Ishikawa (cell line): ENCODE data around the gene INO80E.

ENCODE experiments used
- CEBPB ChIP-seq: IDR thresholded peaks from 2 replicates; pipeline ENCODE4 v1.6.1; 2012
- CREB1 ChIP-seq: IDR thresholded peaks from 2 replicates; pipeline ENCODE4 v1.6.1; 2012; ENCODE audit warnings: low read depth
- EGR1 ChIP-seq: IDR thresholded peaks from 2 replicates; pipeline ENCODE4 v1.6.1; 2012
- EP300 ChIP-seq: IDR thresholded peaks from 2 replicates; pipeline ENCODE4 v1.6.1; 2012; ENCODE audit warnings: borderline replicate concordance
- FOXM1 ChIP-seq: IDR thresholded peaks from 2 replicates; pipeline ENCODE4 v1.6.1; 2012; ENCODE audit warnings: low read depth, borderline replicate concordance
- NFIC ChIP-seq: IDR thresholded peaks from 2 replicates; pipeline ENCODE4 v1.6.1; 2012
- RAD21 ChIP-seq: IDR thresholded peaks from 2 replicates; pipeline ENCODE4 v1.6.1; 2012; ENCODE audit warnings: low read depth
- TAF1 ChIP-seq: IDR thresholded peaks from 2 replicates; pipeline ENCODE4 v1.6.1; 2012; ENCODE audit warnings: low read depth, mild to moderate bottlenecking
- TCF12 ChIP-seq: IDR thresholded peaks from 2 replicates; pipeline ENCODE4 v1.6.1; 2012; ENCODE audit warnings: low read depth
- TEAD4 ChIP-seq: IDR thresholded peaks from 2 replicates; pipeline ENCODE4 v1.6.1; 2012
- YY1 ChIP-seq: IDR thresholded peaks from 2 replicates; pipeline ENCODE4 v1.6.1; 2012; ENCODE audit warnings: low read depth
- ZBTB7A ChIP-seq: IDR thresholded peaks from 2 replicates; pipeline ENCODE4 v1.6.1; 2012; ENCODE audit warnings: low read depth
- TF ChIP-seq, protein P1 (sequence below): IDR thresholded peaks from 2 replicates; pipeline ENCODE4 v1.6.1; 2012
- TF ChIP-seq, protein P2 (sequence below): IDR thresholded peaks from 2 replicates; pipeline ENCODE4 v1.6.1; 2012
- TF ChIP-seq, protein P3 (sequence below): IDR thresholded peaks from 2 replicates; pipeline ENCODE4 v1.6.1; 2012; ENCODE audit warnings: low read depth, mild to moderate bottlenecking

INO80E gene

DNA sequence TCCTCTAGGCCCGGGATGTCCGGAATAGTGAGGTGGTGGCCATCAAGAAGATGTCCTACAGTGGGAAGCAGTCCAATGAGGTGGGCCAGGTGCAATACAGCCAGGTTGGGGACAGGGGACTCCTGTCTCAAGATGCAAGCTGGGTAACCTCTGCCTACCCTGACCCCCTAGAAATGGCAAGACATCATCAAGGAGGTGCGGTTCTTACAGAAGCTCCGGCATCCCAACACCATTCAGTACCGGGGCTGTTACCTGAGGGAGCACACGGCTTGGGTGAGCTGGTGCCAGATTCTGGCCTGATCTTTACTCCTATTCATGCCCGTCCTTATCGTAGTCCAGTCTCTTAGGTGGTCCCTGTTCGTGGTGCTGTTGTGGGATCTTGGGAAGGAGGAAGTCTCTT is 18.0 kb upstream of the INO80E start:
- TF ChIP-seq CREB1 = no peak
- TF ChIP-seq YY1 = no peak
- no peak for TF ChIP-seq CEBPB
- TF ChIP-seq, protein P1, sequence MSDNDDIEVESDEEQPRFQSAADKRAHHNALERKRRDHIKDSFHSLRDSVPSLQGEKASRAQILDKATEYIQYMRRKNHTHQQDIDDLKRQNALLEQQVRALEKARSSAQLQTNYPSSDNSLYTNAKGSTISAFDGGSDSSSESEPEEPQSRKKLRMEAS = no peak
- no peak for TF ChIP-seq EGR1
- TF ChIP-seq RAD21 = no peak
- TF ChIP-seq TCF12 = no peak
- no peak for TF ChIP-seq ZBTB7A
- no peak for TF ChIP-seq NFIC
- no peak for TF ChIP-seq FOXM1
- TF ChIP-seq, protein P2, sequence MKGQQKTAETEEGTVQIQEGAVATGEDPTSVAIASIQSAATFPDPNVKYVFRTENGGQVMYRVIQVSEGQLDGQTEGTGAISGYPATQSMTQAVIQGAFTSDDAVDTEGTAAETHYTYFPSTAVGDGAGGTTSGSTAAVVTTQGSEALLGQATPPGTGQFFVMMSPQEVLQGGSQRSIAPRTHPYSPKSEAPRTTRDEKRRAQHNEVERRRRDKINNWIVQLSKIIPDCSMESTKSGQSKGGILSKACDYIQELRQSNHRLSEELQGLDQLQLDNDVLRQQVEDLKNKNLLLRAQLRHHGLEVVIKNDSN = no peak
- no peak for TF ChIP-seq TEAD4
- no peak for TF ChIP-seq TAF1
- no peak for TF ChIP-seq EP300
- TF ChIP-seq, protein P3, sequence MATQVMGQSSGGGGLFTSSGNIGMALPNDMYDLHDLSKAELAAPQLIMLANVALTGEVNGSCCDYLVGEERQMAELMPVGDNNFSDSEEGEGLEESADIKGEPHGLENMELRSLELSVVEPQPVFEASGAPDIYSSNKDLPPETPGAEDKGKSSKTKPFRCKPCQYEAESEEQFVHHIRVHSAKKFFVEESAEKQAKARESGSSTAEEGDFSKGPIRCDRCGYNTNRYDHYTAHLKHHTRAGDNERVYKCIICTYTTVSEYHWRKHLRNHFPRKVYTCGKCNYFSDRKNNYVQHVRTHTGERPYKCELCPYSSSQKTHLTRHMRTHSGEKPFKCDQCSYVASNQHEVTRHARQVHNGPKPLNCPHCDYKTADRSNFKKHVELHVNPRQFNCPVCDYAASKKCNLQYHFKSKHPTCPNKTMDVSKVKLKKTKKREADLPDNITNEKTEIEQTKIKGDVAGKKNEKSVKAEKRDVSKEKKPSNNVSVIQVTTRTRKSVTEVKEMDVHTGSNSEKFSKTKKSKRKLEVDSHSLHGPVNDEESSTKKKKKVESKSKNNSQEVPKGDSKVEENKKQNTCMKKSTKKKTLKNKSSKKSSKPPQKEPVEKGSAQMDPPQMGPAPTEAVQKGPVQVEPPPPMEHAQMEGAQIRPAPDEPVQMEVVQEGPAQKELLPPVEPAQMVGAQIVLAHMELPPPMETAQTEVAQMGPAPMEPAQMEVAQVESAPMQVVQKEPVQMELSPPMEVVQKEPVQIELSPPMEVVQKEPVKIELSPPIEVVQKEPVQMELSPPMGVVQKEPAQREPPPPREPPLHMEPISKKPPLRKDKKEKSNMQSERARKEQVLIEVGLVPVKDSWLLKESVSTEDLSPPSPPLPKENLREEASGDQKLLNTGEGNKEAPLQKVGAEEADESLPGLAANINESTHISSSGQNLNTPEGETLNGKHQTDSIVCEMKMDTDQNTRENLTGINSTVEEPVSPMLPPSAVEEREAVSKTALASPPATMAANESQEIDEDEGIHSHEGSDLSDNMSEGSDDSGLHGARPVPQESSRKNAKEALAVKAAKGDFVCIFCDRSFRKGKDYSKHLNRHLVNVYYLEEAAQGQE = no peak

DNA sequence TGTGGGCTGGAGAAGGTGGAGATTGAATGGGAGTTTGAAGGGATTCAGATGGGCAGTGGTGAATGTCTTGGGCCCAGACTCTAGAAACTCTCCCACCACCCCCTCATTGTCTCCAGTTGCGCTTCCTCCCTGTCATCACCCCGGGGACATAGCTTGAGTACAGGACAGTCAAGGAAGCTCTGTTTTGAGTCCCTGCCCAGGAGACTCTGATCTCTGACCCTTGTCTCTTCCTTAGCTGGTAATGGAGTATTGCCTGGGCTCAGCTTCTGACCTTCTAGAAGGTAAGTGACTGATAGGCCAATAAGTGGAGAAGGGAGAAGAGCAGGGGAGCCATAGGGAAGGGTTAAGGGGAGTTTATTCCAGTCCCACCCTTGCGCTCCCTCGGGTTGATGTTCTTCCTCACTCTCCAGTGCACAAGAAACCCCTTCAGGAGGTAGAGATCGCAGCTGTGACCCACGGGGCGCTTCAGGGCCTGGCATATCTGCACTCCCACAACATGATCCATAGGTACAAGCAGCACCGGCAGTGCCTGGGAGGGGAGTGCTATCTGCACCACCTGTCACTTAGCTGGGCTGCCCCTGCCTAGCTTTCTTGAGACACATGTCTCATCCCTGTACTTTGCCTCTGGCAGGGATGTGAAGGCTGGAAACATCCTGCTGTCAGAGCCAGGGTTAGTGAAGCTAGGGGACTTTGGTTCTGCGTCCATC is 17.3 kb upstream of the INO80E start:
- TF ChIP-seq RAD21 (no peak), TCF12 (no peak), EGR1 (no peak), NFIC (no peak), ZBTB7A (no peak), EP300 (no peak), TAF1 (no peak), TEAD4 (no peak), CEBPB (no peak), YY1 (no peak), FOXM1 (no peak), CREB1 (no peak)
- TF ChIP-seq, protein P1 = no peak
- TF ChIP-seq, protein P2 = no peak
- TF ChIP-seq, protein P3 = no peak

DNA sequence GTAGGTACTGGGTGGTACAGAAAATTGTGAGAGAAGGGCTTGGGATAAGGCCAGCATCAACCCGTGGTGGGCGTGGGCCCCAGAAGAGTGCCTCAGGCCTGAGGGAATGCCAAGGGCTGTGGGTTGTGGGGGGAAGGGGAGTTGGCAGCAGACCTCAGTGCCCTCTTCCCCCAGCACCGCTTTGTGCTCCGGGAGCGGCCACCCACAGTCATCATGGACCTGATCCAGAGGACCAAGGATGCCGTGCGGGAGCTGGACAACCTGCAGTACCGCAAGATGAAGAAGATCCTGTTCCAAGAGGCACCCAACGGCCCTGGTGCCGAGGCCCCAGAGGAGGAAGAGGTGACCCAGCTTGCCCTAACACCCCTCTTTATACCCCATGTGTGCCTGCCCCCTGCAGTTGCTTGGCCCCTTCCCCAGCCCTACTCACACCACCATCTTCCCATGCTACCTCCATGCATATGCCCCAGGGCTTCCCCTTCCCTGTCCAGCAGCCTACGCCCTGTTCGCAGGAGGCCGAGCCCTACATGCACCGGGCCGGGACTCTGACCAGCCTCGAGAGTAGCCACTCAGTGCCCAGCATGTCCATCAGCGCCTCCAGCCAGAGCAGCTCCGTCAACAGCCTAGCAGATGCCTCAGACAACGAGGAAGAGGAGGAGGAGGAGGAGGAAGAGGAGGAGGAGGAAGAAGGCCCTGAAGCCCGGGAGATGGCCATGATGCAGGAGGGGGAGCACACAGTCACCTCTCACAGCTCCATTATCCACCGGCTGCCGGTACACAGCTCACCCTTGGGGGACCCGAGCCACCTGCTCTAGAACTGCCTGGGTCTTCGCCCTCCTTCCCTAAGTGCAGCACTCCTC is 13.3 kb upstream of the INO80E start:
- TF ChIP-seq, protein P1 = no peak
- TF ChIP-seq, protein P3 = no peak
- TF ChIP-seq RAD21 (no peak), TEAD4 (no peak), NFIC (no peak), YY1 (no peak), EP300 (no peak), FOXM1 (no peak), TAF1 (no peak), CREB1 (no peak), ZBTB7A (no peak), TCF12 (no peak)
- TF ChIP-seq, protein P2 = no peak
